Measurements from ENCODE around the gene CETN3. TPM values are rescaled to one million over a fixed set of nuclear protein-coding genes. Genes with fewer than 3 reads are reported as not detected.

The CETN3 gene
- total RNA-seq, 2 experiments from 2014 or later = 46.1 to 49.2 TPM

DNA sequence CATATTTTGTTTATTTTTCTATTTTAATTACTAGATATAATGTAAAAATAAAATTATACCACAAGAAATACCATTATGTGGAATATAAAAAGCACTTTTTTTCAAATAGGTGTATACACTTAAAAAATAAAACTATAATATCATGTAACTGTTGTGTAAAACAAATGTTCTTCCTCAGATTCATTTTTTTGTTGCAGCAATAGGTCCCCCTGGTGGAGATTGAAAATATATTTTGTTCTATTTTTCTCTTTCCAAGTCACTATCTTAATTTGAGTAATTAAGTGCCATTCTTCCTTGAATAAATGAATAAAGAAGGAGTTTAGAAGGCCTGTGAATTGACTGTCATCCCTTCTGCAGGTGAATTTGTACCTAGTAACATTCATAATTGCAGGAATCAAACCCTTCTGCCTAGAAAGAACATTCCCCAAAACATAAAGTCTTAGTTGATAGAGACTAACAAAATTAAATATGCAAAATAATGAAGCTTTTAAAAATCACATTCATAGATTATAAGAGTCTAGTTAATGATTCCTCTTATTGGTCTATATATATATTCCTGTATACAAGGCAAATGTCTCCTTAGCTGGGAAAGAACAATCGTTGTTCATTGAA is 23.4 kb downstream of the CETN3 start:
- Mint-ChIP-seq H3K27ac (no peak overlapping the region), H3K36me3 (ENCODE audit: low read depth) (no peaks in the 10 kb centered on the region), H3K27me3 (peaks cover 4% of the 10 kb centered on the region), H3K4me3 (no peak overlapping the region), H3K4me1 (ENCODE audit: low read depth) (peaks cover 14% of the 10 kb centered on the region), H3K9me3 (no peaks in the 10 kb centered on the region)
- TF ChIP-seq, protein P1, sequence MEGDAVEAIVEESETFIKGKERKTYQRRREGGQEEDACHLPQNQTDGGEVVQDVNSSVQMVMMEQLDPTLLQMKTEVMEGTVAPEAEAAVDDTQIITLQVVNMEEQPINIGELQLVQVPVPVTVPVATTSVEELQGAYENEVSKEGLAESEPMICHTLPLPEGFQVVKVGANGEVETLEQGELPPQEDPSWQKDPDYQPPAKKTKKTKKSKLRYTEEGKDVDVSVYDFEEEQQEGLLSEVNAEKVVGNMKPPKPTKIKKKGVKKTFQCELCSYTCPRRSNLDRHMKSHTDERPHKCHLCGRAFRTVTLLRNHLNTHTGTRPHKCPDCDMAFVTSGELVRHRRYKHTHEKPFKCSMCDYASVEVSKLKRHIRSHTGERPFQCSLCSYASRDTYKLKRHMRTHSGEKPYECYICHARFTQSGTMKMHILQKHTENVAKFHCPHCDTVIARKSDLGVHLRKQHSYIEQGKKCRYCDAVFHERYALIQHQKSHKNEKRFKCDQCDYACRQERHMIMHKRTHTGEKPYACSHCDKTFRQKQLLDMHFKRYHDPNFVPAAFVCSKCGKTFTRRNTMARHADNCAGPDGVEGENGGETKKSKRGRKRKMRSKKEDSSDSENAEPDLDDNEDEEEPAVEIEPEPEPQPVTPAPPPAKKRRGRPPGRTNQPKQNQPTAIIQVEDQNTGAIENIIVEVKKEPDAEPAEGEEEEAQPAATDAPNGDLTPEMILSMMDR (IDR thresholded peaks at IDR 0.05) = peak; percentile 42
- intact Hi-C loops (cut with micrococcal nuclease) = no loop called here
- DNase-seq (no peak), ATAC-seq (no peak)
- ChIA-PET POLR2A (no interaction called here), CTCF (interaction anchor here (1.1 to 1.6 kb wide), 4 partner anchors 16 to 1656 kb away, joined by 3 to 6 read pairs (median 4); no protein-coding TSS in a partner anchor)

DNA sequence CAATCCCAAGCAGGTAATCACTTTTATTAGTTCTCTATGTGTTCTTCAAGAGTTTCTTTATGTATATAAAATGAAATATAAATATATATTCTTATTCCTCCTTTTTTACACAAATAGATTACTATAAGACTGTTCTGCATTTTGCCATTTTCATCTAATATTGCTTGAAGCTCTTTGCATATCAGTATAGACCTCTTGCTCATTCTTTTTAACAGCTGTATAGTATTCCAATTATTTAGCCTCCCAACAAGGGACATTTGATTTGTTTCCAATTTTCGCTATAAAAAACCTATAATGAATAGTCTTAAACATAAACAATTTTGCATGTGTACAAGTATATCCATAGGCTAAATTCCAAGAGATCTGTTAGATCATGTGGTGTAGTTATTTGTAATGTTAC is 25.2 kb downstream of the CETN3 start:
- DNase-seq (no peak), ATAC-seq (no peak)
- TF ChIP-seq, protein P1 (IDR thresholded peaks at IDR 0.05) = no peak
- ChIA-PET CTCF (interaction anchor here (1.5 kb wide), 1 partner anchor 12 kb away, joined by 3 read pairs; no protein-coding TSS in a partner anchor), POLR2A (no interaction called here)
- Mint-ChIP-seq H3K9me3 (no peaks in the 10 kb centered on the region), H3K4me1 (ENCODE audit: low read depth) (no peaks in the 10 kb centered on the region), H3K36me3 (ENCODE audit: low read depth) (no peaks in the 10 kb centered on the region), H3K27me3 (peaks cover 11% of the 10 kb centered on the region), H3K27ac (no peak overlapping the region), H3K4me3 (no peak overlapping the region)
- intact Hi-C loops (cut with micrococcal nuclease) = no loop called here

DNA sequence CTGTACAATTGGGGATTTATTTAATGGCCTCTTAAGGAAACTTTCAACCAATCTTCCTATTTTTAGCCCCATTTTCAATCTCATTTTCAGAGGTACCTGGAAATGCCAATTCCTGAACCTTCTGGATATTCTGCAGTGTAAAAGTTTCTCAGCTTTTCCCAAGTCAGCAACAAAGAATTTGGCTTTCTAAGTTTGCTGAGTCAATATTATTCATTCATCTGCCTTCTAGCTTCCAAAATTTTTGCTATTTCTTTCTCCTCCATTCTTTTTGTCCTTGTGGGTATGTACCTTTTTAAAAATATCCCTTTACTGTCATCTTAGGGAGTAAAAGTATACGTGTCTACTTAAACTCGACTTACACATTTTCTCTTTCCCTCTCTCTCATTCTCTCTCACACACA is 25.7 kb downstream of the CETN3 start:
- H3K9me3 Mint-ChIP-seq = no peaks in the 10 kb centered on the region
- CTCF ChIA-PET = interaction anchor here (1.5 kb wide), 1 partner anchor 12 kb away, joined by 3 read pairs; no protein-coding TSS in a partner anchor
- H3K27ac Mint-ChIP-seq = no peak overlapping the region
- peaks cover 12% of the 10 kb centered on the region for H3K27me3 Mint-ChIP-seq
- POLR2A ChIA-PET = no interaction called here
- H3K36me3 Mint-ChIP-seq (ENCODE audit: low read depth) = no peaks in the 10 kb centered on the region
- ATAC-seq (no peak), DNase-seq (no peak)
- H3K4me3 Mint-ChIP-seq = no peak overlapping the region
- intact Hi-C loops (cut with micrococcal nuclease) = no loop called here
- TF ChIP-seq, protein P1 (IDR thresholded peaks at IDR 0.05) = no peak
- H3K4me1 Mint-ChIP-seq (ENCODE audit: low read depth) = no peaks in the 10 kb centered on the region

DNA sequence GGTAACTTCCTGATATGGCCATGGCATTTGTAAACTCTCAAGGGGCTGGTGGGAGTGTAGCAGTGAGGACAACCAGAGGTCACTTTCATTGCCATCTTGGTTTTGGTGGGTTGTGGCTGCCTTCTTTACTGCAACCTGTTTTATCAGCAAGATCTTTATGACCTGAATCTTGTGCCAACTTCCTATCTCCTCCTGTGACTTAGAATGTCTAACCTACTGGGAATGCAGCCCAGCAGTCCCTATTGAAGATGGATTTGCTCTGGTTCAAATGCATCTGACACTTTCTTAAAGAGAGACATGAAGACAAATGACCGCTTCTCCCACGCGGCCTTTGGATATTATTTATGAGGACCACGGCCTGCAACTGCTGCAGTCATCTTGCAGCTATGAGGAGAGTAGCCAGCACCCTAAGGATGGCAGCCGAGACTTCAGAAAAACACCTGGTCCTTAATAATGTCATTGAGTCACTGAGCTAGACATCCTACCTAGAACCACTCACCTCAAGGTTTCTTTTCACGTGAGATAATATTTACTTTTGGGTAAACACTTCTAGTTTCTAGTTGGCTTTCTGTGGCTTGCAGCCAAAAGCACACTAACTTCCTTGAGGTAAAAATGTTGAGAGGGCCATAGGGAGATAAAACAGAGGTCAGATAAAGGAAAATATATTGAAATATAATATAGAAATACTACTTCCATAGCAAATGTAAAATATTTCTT is 28.2 kb downstream of the CETN3 start:
- H3K27ac Mint-ChIP-seq = no peak overlapping the region
- intact Hi-C loops (cut with micrococcal nuclease) = no loop called here
- H3K27me3 Mint-ChIP-seq = peaks cover 20% of the 10 kb centered on the region
- POLR2A ChIA-PET = no interaction called here
- H3K36me3 Mint-ChIP-seq (ENCODE audit: low read depth) = no peaks in the 10 kb centered on the region
- CTCF ChIA-PET = no interaction called here
- DNase-seq (no peak), ATAC-seq (no peak)
- TF ChIP-seq, protein P1 (IDR thresholded peaks at IDR 0.05) = no peak
- no peaks in the 10 kb centered on the region for H3K9me3 Mint-ChIP-seq
- no peak overlapping the region for H3K4me3 Mint-ChIP-seq
- H3K4me1 Mint-ChIP-seq (ENCODE audit: low read depth) = no peaks in the 10 kb centered on the region

DNA sequence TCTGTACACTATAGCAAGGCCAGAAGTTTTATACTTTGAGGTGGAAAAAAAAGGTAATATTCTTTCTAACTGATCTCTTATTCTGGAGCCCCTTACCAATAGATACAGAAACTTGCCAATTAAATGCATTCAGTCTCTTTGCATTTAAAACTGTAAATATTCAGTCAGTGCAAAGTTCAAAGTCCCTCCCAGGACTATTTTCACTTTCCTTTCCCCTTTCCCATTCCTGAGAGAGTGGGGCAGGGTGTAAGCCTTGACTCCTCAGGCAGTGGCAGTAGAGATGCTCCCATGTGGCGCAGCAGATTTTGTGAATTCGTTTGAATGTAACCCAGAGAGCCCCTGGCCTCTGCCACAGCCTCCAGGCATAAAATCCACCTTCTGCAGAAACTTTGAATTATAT is 29.9 kb downstream of the CETN3 start:
- Mint-ChIP-seq H3K27me3 (peaks cover 23% of the 10 kb centered on the region), H3K27ac (no peak overlapping the region), H3K4me3 (no peak overlapping the region), H3K9me3 (no peaks in the 10 kb centered on the region), H3K36me3 (ENCODE audit: low read depth) (no peaks in the 10 kb centered on the region), H3K4me1 (ENCODE audit: low read depth) (no peaks in the 10 kb centered on the region)
- POLR2A ChIA-PET = no interaction called here
- TF ChIP-seq, protein P1 (IDR thresholded peaks at IDR 0.05) = no peak
- intact Hi-C loops (cut with micrococcal nuclease) = no loop called here
- DNase-seq (no peak), ATAC-seq (no peak)
- CTCF ChIA-PET = no interaction called here

All from activated CD8-positive, alpha-beta T cell treated with anti-CD3 and anti-CD28 coated beads for 36 hours (primary cell).